KG1 (cell line): ENCODE results near the gene ZNF366.
A peak's percentile ranks its signal among the peaks of the same experiment; 100 is the strongest.

Source experiments
- DNase-seq: peaks from one replicate; lab custom pipeline; 2025; lab: John Stamatoyannopoulos, UW

ZNF366 gene, protein sequence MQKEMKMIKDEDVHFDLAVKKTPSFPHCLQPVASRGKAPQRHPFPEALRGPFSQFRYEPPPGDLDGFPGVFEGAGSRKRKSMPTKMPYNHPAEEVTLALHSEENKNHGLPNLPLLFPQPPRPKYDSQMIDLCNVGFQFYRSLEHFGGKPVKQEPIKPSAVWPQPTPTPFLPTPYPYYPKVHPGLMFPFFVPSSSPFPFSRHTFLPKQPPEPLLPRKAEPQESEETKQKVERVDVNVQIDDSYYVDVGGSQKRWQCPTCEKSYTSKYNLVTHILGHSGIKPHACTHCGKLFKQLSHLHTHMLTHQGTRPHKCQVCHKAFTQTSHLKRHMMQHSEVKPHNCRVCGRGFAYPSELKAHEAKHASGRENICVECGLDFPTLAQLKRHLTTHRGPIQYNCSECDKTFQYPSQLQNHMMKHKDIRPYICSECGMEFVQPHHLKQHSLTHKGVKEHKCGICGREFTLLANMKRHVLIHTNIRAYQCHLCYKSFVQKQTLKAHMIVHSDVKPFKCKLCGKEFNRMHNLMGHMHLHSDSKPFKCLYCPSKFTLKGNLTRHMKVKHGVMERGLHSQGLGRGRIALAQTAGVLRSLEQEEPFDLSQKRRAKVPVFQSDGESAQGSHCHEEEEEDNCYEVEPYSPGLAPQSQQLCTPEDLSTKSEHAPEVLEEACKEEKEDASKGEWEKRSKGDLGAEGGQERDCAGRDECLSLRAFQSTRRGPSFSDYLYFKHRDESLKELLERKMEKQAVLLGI

DNA sequence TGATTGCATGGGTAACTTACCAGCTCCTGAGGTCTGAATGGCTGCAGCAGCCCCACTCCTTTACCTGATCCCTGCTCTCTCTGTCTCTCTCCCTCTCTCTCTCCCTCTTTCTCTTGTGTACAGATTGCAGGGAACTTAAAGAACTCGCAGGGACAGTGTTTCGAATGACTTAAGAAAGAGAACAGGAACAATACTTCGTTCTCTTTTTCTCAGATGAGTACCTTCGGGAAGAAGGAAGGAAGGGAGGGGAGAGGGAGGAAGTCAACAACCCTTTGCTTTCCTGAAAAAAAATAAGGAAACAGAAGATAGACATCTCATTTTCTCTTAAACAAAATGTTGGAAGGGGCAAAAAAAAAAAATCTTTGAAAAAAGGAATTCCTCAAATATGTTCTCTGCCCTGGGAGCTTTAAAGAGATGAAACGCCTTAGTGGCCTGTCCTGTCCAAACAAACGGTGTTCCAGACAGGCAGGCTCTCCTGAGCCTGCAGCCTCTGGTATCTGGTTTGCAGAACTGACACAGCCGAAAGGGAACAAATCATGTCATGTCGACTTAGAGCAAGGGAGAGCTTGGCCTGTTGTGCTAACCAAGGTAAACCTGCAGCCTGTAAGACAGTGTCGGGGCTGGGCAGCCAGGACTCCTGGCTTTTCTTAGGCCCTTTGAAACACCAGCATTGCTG is at the start of gene ZNF366:
Gene ZNF366 (minus strand): TSS at position 180 of the 676 bp plus-strand sequence. CDS start 45,914 bp downstream, outside the sequence.
- no peak for DNase-seq

DNA sequence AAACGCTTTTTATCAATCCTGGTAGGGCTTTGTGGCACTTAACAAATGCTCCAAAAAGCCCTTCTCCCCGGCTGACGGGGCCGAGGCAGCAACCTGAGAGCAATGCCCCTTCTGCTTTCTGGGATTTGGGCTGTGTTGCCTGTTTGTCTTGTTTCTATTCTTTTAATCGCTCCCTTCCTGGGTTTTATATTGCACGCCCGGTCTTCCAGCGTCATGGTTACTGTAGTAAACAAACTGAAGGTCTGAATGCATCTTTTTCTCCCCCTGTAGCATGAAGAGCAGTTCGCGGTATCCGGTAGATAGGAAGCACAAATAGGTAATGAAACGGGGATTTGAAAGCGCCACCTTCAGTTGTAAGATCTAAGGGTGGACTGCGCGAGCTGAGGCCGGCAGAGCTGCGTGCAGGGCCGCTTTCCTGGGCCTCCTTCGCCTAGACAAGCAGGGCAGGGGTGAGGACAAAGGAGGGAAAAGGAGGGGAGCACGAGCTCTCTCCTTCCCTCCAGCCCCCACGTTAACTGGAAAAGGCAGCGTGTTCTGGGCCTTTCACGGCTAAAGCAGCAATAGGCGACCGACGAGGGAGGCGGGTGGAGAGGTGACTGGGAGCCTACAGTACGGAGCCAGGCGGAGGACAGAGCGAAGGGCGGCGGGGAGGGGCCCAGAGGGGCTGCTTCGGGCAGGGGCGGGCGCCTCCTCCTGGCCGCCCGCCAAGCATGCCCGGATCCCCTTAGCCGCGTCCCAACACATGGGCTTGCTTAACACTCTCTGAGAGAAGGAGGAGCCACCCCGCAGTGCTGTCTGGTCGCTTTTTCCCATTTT is 49.3 kb upstream of the ZNF366 start:
- peak; percentile 14 for DNase-seq

DNA sequence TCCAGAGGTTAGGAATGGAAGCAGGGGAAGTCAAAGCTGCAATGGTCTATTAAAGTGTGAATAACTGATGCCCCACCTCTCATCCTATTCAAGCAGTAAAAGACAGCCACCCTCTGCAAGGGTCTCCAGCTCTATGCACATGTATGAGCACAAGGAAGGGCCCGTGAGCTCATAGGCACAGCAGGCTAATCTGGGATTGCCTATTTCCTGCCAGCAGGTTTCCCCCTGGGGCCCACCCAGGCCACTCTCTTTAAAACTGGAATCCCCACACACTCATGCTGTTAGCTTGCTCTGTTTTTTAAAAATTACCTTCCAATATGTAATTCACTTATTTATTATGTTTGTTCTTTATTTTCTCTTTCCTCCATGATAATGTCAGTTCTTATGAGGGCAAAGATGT is 48.7 kb upstream of the ZNF366 start:
- DNase-seq, result no peak

DNA sequence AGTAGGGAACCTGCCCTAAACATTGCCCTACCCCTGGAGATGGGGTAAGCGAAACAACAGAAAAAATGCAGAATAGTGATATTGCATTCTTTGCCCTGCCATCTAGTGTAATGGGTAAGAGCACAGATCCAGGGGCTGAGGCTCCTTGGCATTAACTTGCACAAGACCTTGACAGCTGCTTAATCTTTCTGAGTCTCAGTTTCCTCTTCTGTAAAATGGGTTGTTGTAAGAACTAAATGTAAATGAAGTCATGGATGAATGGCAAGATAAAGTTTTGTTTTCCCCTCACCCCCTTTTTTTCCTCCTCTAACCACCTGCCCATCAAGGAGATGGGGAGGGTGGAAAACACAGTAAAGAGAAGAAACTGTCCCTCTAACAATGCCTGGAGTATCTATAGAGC is 47.7 kb upstream of the ZNF366 start:
- no peak for DNase-seq

DNA sequence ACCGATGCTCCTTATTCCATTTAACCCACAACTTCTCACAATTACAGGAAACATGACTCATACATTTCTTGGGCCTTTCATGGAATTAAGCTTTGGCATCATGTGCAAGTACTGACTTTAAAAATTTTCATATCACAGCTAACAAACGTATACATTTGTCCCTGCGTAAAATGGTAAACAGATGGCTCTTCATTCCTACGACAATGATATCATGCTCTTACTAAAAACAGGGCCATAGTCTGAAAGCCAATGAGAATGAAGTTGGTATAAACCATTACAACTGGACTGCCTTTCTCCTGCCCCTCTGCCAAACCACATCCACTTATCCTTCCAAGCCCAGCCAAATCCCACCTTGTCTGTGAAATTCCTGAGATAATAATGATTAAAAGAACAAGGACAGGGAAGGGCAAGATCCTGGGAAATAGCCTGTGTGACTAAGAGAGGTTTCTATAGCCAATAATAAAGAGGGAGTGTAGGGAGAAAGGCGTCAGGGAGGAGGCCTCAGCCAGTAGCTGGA is 44.9 kb upstream of the ZNF366 start:
- no peak for DNase-seq

DNA sequence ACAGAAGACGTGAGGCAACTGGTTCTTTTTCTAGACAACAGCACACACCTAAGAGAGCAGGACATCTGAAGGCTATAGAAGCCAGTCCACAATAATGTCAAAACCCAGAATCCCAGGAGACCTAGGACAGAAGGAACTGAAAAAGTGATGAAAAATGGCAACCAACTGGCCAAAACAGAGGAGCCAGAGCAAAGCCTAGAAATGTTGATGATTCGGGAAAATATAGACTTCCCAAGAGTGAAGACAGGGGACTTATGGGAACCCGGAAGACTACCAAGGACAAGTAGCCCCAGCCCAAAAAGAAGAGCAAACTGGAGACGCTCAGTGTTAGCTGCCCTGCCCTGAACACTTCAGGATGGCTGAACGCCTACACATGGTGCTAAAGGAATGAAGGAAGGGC is 43.4 kb upstream of the ZNF366 start:
- no peak for DNase-seq

DNA sequence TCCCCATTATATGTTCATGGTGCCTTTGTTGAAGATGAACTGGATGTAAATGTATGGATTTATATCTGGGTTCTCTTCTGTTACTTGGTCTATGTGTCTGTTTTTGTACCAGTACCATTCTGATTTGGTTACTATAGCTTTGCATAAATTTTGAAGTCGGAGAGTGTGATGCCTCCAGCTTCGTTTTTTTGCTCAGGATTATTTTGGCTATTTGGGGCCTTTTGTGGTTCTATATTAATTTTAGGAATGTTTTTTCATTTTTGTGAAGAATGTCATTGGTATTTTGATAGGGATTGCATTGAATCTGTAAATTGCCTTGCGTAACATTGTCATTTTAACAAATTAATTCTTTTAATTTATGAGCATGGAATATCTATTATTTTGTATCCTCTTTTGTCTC is 36.6 kb upstream of the ZNF366 start:
- DNase-seq, result no peak

DNA sequence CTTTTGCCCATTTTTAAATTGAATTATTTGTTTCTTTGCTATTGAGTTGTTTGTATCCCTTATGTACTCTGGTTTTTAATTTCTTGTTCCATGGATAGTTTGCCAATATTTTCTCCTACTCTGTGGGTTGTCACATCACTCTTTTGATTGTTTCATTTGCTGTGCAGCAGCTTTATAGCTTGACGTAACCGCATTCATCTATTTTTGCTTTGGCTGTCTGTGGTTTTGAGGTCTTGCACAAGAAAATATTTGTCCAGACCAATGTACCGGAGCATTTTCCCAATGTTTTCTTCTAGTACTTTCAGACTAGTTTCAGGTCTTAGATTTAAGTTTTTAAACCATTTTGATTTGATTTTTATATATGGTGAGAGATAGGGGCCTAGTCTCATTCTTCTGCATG is 36.2 kb upstream of the ZNF366 start:
- no peak for DNase-seq

DNA sequence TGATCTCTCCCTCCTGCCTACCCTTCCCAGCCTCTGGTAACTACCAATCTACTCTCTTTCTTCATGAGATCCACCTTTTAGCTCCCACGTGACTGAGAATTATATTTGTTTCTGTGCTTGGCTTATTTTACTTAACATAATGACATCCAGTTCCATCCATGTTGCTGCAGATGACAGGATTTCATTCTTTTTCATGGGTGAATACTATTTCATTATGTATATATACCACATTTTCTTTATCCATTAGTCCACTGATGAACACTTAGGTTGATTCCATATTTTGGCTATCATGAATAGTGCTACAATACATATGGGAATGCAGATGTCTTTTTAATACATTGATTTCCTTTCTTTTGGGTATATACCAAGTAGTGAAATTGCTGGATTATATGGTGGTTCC is 35.5 kb upstream of the ZNF366 start:
- DNase-seq, result no peak

DNA sequence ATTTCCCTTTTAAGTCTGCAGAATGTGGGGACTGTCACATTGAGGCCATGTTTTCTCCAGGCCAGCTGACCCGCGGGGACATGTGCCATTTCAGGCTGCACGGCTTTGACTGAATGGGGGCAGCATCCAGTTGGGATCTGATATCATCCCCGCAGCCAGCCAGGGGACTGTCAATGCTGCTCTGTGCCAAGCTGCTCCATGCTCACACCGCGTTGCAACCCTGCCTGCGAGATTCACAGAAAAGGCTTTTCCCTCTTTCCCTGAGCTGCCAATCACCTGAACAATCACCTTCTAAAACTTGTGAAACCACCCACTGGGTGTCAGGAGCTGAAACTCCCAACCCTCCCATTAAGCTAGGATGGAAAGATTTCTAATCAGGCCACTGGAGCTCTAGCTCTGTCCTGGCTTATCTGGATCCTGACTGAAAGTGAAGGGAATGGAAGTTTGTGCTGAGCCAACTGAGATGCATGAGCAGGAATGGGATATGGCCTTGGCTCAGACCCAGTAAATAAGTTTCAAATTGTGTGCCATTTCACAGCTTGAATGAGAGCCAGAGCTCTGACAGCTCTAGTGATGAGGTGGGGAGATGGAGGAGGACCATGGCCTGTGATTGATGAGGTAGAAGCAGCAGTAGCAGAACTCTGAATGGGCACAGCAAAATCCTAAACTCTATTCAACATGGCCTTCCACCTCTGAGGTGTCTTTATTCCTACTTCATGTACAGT is 34.5 kb upstream of the ZNF366 start:
- no peak for DNase-seq

DNA sequence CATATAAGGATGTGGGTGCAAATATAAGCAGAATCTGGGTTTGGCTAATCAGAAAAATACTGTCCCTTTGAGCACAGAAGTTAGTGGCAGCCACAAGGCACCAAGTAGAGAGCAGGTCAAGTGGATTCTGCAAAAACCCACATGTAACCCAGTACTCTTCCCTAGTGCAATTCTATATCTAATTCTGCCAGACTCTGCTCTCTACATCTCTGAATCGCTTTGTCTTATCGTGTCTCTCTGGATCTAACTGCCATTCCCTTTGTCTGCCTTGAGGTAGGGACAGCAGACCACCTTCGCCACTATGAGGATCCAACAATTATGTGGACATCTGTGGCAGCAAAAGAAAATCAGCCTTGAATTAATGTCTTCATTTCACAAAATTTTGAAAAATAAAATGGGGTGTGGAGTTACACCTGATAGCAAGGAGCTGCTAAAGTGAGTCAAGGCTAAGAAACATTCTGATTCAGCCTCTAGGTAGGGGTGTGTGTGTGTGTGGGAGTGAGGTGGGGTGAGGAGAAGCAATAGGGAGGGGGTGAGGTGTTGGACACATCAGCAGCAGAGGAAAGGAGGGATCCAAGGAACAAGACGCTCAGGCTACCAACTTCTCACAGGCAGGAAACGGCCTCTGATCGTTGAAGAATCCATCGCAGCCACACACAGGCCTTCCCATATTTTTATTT is 33.7 kb upstream of the ZNF366 start:
- DNase-seq, result no peak

DNA sequence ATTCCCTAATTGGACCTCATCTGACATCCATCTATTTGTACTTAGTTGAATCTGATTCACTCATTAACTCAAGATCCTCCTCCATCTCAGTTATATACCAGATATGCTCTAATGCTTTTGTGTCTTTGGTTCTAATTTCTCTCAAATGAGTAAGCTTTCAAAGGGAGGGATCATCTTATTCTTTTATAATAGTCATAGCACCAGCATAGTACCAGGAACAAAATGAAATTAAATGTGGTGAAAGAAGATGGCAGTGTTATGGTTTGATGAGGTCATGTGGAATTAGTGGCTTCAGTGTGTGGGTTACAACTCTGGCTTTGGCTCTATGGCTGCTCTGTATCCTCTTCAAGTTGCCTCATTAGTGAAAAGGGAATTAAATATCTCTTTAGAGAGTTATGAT is 32.5 kb upstream of the ZNF366 start:
- DNase-seq, result no peak

DNA sequence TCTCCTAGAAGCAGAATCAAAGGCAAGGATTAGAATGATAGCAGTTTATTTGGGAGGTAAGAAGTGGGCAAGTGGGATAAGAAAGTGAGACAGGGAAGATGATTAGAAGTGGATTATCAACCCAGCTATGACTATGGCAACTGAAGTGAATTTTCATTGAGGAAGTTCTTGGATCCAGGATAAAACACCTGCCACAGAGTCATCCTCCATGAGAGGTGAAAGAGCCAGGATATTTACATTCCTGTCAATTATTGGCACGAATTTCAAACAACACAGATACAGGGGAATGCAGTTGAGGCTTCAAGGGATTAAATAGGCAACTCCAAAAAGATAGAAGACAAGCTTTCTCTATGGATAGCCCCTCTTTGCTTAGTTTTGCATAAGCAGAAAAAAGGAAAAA is 31.8 kb upstream of the ZNF366 start:
- no peak for DNase-seq

DNA sequence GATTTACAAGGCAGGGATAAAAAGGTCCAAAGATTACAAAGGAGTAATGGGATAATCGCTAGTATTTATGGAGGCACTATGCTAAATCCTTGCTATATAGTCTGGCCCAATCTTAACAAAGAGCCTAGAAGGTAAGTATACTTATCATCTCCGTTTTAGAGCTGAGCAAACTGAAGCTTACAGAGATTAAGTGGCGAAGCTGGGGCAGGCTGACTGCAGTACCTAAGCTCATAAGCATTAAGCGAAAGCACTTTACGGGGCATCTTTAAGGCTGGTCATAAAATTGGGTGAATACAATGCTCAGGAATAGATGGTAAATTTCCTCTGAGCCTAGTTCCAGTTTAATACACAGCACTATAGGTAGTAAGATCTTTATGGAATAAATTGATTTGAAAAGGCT is 30.0 kb upstream of the ZNF366 start:
- no peak for DNase-seq

DNA sequence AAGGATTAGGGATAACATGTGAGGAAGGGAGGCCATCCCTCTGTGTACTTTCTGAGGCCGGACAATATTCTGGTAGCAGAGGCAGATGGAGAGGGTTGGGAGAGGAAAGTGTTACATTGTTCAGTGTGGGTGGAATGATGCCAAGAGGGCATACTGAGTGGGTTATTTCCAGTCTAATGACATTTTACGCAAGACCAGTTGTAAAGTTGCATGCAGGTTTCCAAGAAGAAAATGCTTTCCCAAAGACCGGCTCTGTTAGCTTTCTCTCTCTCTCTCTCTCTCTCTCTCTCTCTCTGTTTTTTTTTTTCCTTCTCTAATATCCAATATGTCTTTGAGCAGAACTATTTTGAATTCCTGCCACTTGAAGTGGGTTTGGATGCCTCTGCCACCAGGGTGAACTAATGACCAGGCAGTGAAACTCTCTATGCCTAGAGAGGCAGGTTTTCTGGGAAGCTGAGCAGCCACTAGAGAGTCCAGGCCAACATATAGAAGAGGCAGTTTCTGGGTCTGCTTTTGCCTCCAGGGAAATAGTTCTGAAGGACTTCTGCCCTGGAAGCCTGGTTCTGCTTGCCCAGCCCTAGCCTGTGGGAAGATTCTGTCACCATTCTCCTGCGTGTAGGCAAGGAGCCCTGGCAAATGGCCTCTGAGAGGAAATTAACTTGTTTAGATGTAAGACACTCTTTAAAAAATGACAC is 24.4 kb upstream of the ZNF366 start:
- no peak for DNase-seq

DNA sequence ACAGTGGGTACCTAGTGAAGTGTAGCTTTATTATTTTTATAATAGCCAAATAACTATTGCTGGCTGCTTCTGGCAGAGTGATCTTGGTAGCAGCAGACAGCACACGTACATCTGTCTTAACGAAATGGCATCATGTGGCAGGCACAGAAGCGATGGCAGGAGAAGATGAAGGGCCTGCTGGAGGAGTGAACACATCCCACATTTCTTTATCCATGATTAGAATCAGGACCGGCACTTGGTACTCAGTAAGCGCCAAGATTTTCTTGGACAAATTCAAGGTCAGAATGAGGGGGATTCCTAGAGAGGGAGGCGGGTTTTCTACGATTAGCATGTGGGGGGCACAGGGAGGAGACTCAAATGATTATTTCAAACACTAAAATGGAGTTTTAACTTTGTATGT is 23.0 kb upstream of the ZNF366 start:
- no peak for DNase-seq

DNA sequence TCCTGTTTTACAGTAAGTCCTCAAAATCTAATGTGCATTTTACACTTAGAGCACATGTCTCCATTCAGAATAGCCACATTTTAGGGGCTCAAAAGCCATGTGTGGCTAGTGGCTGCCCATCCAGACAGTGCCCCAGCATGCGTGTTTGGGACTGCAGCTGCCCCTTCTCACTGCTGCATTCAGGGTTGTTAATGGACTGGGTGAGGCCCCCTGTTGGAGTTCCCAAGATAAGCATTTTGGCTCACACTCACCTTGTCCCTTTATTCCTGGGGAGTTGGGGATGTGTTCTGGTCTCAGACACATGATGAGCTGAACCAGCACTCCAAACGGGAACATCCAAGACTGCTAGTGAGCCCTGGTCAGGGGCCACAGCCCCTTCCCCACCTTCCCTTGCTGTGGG is 22.2 kb upstream of the ZNF366 start:
- DNase-seq, result no peak

DNA sequence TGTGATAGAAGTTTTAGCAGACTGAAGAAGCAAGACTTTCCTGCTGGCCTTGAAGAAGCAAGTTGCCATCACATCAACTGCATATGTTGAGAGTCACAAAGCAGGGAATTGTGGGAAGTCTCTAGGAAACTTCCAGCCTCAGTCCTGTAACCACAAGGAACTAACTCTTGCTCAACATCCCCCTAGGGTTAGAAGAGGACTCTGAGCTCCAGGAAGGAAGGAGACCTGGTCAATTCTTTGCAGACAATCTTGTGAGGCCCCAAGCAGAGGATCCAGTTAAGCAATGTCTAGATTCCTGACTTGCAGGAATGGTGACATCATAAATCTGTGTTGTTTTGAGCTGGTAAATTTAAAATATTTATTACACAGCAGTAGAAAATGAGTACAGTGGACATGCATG is 18.6 kb upstream of the ZNF366 start:
- peak; percentile 10 for DNase-seq

DNA sequence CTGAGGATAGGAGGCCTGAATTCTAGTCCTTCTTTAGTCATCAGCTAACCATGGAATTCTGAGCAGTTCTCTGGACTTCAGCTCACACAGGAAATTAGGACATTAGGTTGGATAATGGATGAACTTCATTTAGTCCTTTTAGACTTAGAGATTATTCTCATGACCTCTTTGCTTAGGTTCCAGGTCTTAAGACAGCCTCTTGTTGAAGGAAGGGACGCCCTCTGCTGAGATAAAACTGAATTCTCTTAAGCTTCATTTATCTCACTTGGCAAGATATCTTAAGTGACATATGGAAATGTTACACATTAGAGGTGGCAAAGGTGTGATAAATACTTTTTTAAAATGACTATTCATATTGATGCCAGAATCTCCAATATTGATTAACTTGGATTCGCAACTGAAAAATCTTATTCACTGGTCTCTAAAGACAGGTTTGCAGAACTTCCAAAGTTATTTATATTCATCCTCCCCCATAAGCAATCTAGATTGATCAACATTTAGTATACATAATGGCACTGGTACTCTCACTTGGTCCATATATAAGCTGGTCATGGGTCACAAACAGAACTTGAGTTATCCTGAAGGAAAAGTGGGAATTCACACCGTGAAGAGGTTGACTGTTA is 16.9 kb upstream of the ZNF366 start:
- DNase-seq, result no peak

DNA sequence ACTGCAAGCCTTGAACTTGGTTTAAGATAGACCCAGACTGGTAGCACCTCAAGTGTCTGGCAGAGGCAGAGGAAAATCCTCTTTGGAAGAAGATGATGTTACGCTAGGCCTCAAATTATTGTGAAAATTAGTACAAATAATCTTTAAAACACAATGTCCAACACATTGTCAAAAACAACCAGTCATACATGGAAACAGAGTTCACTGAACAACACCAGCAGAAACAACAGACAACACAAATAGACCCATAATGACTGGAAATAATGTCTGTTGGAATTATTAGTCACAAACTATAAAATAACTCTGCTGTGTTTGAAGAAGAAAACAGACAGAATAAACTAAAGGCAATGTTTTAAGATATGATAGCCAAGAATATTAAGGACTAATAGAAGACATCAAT is 15.4 kb upstream of the ZNF366 start:
- no peak for DNase-seq
